Measurements from ENCODE around the gene CDRT15.

GRCh38 chr17:14212401-14212800 is 24.3 kb downstream of the CDRT15 start:
- no peak for TF ChIP-seq POLR2A (IDR thresholded peaks at IDR 0.05)
- no peak for TF ChIP-seq CTCF (IDR thresholded peaks at IDR 0.05)

Data from heart left ventricle (tissue), 13 donors.